ENCODE data around the gene ENTPD3.

ENTPD3 gene

DNA sequence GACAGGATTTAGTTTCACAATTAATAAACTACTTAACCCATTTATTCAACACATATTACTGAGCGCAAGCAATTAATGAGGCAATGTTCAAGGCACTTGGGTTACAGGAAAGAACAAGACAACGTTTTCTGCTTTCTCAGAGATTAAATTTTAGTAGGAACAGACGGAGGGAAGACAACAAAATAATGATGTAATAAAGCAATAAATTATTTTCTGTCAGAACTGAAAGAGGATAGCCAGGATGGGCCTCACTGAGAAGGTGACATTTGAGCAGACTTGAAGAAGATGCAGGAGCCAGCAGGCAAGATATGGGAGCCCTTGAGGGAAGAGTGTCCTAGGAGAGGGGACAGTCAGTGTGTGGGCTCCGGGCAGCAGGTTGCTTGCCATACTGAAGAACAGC, 58.9 kb downstream of the ENTPD3 start:
- TF ChIP-seq, protein P1, sequence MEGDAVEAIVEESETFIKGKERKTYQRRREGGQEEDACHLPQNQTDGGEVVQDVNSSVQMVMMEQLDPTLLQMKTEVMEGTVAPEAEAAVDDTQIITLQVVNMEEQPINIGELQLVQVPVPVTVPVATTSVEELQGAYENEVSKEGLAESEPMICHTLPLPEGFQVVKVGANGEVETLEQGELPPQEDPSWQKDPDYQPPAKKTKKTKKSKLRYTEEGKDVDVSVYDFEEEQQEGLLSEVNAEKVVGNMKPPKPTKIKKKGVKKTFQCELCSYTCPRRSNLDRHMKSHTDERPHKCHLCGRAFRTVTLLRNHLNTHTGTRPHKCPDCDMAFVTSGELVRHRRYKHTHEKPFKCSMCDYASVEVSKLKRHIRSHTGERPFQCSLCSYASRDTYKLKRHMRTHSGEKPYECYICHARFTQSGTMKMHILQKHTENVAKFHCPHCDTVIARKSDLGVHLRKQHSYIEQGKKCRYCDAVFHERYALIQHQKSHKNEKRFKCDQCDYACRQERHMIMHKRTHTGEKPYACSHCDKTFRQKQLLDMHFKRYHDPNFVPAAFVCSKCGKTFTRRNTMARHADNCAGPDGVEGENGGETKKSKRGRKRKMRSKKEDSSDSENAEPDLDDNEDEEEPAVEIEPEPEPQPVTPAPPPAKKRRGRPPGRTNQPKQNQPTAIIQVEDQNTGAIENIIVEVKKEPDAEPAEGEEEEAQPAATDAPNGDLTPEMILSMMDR (IDR thresholded peaks at IDR 0.05; ENCODE audit: control extremely low read depth, extremely low read depth, low read depth, missing control alignments) = no peak
- ChIA-PET POLR2A (no interaction called here), CTCF (no interaction called here)
- DNase-seq (ENCODE audit: extremely low spot score) = no peak

DNA sequence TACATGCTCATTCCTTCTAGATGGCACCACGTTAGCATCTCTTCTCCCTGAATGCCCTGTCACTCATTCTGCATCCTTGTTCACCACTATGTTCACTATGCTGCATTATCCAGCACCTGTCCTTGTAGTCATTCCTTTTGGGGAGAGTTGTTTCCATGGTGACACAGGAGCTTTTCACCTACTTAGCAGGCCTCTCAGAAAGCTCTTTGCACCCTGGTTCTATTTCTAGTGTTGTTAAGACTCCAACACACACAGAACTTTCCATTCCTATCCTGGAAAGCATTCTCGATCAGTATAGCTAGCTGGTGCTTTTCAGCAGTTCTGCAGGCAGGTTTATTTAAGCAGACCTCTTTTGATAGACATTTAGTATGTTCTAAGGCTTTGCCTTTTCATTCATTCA, 63.5 kb downstream of the ENTPD3 start:
- DNase-seq (ENCODE audit: extremely low spot score) = no peak
- ChIA-PET CTCF (no interaction called here), POLR2A (interaction anchor here (0.7 kb wide), 1 partner anchor 21 kb away, joined by 4 read pairs; no protein-coding TSS in a partner anchor)
- TF ChIP-seq, protein P1 (IDR thresholded peaks at IDR 0.05; ENCODE audit: control extremely low read depth, extremely low read depth, low read depth, missing control alignments) = no peak

DNA sequence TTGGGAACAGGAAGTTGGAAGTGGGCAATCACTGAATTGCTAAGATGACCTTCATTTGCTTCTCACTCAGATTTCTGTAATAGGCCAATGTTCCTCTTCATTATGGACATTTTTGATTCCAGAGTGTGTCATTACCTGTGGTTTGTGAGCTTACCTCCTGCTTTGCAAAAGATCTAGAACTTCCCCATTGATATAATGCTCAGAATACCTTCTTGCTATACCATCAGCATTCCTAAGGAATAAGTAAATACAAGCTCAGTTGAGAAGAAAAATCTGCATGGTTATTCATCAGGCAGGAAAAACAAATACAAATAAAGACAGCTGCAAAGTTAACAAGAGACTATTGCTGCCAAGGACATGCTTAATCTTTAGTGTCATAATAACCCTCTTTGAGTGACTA, 64.6 kb downstream of the ENTPD3 start:
- ChIA-PET POLR2A (interaction anchor here (0.5 to 0.8 kb wide), 2 partner anchors 211 to 1042 kb away, joined by 3 to 4 read pairs; no protein-coding TSS in a partner anchor), CTCF (no interaction called here)
- TF ChIP-seq, protein P1 (IDR thresholded peaks at IDR 0.05; ENCODE audit: control extremely low read depth, extremely low read depth, low read depth, missing control alignments) = no peak
- DNase-seq (ENCODE audit: extremely low spot score) = no peak

DNA sequence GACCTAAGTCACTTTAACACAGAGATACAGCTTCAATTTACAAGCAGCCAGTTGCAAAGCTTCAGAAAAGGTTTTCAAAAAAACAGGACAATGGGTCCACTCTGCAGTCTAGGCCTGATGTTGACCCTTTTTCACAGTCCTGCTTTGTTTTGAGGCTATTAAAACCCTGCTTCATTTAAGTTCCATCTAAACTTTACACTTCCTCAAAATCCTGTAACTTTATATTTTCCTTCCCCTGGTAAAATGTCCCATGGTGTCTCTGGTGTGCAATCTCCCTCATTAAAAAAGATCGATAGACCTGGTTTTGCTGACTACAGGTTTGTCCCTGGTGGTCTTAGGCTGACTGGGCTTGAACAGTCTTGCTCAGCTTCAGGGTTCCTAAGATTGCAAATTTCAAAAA, 65.1 kb downstream of the ENTPD3 start:
- TF ChIP-seq, protein P1 (IDR thresholded peaks at IDR 0.05; ENCODE audit: control extremely low read depth, extremely low read depth, low read depth, missing control alignments) = no peak
- POLR2A ChIA-PET = interaction anchor here (0.5 to 0.8 kb wide), 3 partner anchors 10 to 1042 kb away, joined by 3 to 5 read pairs (median 4); no protein-coding TSS in a partner anchor
- CTCF ChIA-PET = no interaction called here

DNA sequence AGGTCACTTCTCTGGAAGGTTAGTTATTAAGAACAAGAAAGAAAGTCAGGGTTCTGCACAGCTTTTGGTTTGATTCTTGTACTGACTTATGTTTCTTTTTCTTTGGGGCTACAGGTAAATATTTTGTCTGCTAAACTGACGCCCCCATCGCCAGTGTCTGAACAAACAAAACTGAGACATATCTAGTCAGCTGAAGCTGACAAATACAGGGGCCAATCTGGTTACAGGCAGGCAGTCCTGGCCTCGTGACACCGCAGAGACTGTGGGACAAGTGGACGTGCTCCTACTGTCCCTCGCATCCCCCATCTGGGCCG, 65.5 kb downstream of the ENTPD3 start:
- POLR2A ChIA-PET = interaction anchor here (0.6 to 1.1 kb wide), 2 partner anchors 10 to 747 kb away, joined by 5 to 9 read pairs; partner anchors contain the start of gene CTNNB1
- DNase-seq (ENCODE audit: extremely low spot score) = no peak
- CTCF ChIA-PET = interaction anchor here (1.8 kb wide), 1 partner anchor 10 kb away, joined by 3 read pairs; no protein-coding TSS in a partner anchor
- TF ChIP-seq, protein P1 (IDR thresholded peaks at IDR 0.05; ENCODE audit: control extremely low read depth, extremely low read depth, low read depth, missing control alignments) = no peak

More for the DNA sequence above, 65.1 kb downstream of the ENTPD3 start:
- DNase-seq (ENCODE audit: extremely low spot score) = no peak

DNA sequence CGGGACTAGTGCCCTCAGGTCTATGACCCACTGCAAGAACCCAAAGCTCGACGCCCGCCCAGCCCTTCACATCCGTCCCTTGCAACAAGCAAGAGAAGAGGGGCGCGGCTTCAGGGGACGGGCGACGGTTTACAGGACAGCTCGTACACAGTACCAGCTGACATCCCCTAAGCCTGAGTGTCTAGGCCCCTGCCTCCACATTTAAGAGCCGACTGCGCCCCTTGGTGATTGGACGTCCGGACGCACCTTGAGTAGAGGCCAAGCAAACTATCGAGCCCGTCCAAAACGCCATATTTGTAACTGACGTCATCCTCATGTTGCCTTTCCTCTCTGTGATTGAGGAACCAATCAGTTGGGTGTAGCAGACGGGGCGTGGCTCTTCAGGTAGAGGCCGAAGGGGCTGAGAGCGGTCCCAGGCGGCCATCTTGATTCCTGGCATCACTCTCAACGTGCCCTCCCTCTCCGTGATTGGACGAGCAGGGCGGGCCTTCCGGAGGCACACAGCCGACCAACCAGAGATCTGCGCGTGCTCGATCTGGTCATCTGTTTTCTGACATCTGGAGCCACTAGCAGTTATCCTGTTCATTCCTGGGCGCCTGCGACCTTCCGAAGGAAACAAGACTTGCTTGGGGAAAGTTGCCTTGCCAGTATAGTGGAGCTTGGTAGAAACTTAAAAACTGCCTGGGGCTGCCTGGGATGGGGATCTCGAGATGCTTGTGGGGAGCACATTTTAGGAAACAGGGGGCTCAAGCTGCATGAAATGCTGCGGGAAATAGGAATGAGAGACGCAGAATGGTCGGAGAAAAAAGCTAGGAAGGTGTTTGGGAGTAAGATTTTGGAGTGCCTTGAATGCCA, 66.1 kb downstream of the ENTPD3 start:
- POLR2A ChIA-PET = interaction anchor here (1.1 kb wide), 1 partner anchor 746 kb away, joined by 9 read pairs; the partner anchor contains the start of gene CTNNB1
- CTCF ChIA-PET = interaction anchor here (0.9 to 1.8 kb wide), 3 partner anchors 10 to 144 kb away, joined by 3 read pairs; partner anchors contain the start of gene ZNF620
- DNase-seq (ENCODE audit: extremely low spot score) = peak; percentile 96
- TF ChIP-seq, protein P1 (IDR thresholded peaks at IDR 0.05; ENCODE audit: control extremely low read depth, extremely low read depth, low read depth, missing control alignments) = no peak
